ENCODE measurements around the gene RALGAPA2.

The RALGAPA2 gene

GRCh38 chr20:20491110-20491783, 221.2 kb downstream of the RALGAPA2 start:
- DNase-seq (ENCODE audit: low spot score in 2 of 2) (no peak), ATAC-seq (peak; percentile 88)
- Mint-ChIP-seq H3K27ac (peak overlapping the region; percentile 52), H3K4me1 (peaks cover 57% of the 10 kb centered on the region), H3K36me3 (peaks cover 43% of the 10 kb centered on the region), H3K9me3 (no peaks in the 10 kb centered on the region), H3K4me3 (peak overlapping the region; percentile 36)

GRCh38 chr20:20490673-20491072, 221.8 kb downstream of the RALGAPA2 start:
- peaks cover 39% of the 10 kb centered on the region for H3K36me3 Mint-ChIP-seq
- ATAC-seq (no peak), DNase-seq (ENCODE audit: low spot score in 2 of 2) (no peak)
- peaks cover 52% of the 10 kb centered on the region for H3K4me1 Mint-ChIP-seq
- H3K4me3 Mint-ChIP-seq: peak overlapping the region; percentile 36
- no peaks in the 10 kb centered on the region for H3K9me3 Mint-ChIP-seq
- peak overlapping the region; percentile 52 for H3K27ac Mint-ChIP-seq

- peaks cover 34% of the 10 kb centered on the region for H3K36me3 Mint-ChIP-seq
- H3K4me1 Mint-ChIP-seq: peaks cover 50% of the 10 kb centered on the region
- no peak overlapping the region for H3K27ac Mint-ChIP-seq
- DNase-seq (ENCODE audit: low spot score in 2 of 2) (no peak), ATAC-seq (no peak)
- H3K9me3 Mint-ChIP-seq: no peaks in the 10 kb centered on the region
- H3K4me3 Mint-ChIP-seq: no peak overlapping the region
Measured at GRCh38 chr20:20489648-20490341, 222.6 kb downstream of the RALGAPA2 start.

GRCh38 chr20:20489054-20489453, 223.4 kb downstream of the RALGAPA2 start:
- H3K36me3 Mint-ChIP-seq: peaks cover 26% of the 10 kb centered on the region
- ATAC-seq: no peak
- H3K9me3 Mint-ChIP-seq: no peaks in the 10 kb centered on the region
- H3K4me1 Mint-ChIP-seq: peaks cover 50% of the 10 kb centered on the region
- peak overlapping the region; percentile 30 for H3K4me3 Mint-ChIP-seq
- no peak overlapping the region for H3K27ac Mint-ChIP-seq
- no peak for DNase-seq (ENCODE audit: low spot score in 2 of 2)

- H3K27ac Mint-ChIP-seq: peak overlapping the region; percentile 75
- DNase-seq (ENCODE audit: low spot score in 2 of 2): no peak
- no peaks in the 10 kb centered on the region for H3K9me3 Mint-ChIP-seq
- H3K36me3 Mint-ChIP-seq: peaks cover 24% of the 10 kb centered on the region
- no peak for ATAC-seq
- H3K4me1 Mint-ChIP-seq: peaks cover 50% of the 10 kb centered on the region
- H3K4me3 Mint-ChIP-seq: peak overlapping the region; percentile 30
Measured at GRCh38 chr20:20488388-20488787, 224.1 kb downstream of the RALGAPA2 start.

GRCh38 chr20:20487811-20488210, 224.6 kb downstream of the RALGAPA2 start:
- ATAC-seq (no peak), DNase-seq (ENCODE audit: low spot score in 2 of 2) (no peak)
- peaks cover 24% of the 10 kb centered on the region for H3K36me3 Mint-ChIP-seq

GRCh38 chr20:20483328-20483727, 229.1 kb downstream of the RALGAPA2 start:
- no peaks in the 10 kb centered on the region for H3K36me3 Mint-ChIP-seq

More at GRCh38 chr20:20487811-20488210, 224.6 kb downstream of the RALGAPA2 start:
- H3K27ac Mint-ChIP-seq: peak overlapping the region; percentile 75
- peaks cover 54% of the 10 kb centered on the region for H3K4me1 Mint-ChIP-seq
- H3K4me3 Mint-ChIP-seq: no peak overlapping the region
- H3K9me3 Mint-ChIP-seq: no peaks in the 10 kb centered on the region

GRCh38 chr20:20482453-20482852, 230.0 kb downstream of the RALGAPA2 start:
- H3K4me3 Mint-ChIP-seq: no peak overlapping the region
- H3K4me1 Mint-ChIP-seq: peaks cover 36% of the 10 kb centered on the region
- H3K27ac Mint-ChIP-seq: no peak overlapping the region
- no peaks in the 10 kb centered on the region for H3K36me3 Mint-ChIP-seq
- ATAC-seq (no peak), DNase-seq (ENCODE audit: low spot score in 2 of 2) (no peak)
- no peaks in the 10 kb centered on the region for H3K9me3 Mint-ChIP-seq

More at GRCh38 chr20:20483328-20483727, 229.1 kb downstream of the RALGAPA2 start:
- no peak for ATAC-seq
- no peaks in the 10 kb centered on the region for H3K9me3 Mint-ChIP-seq
- no peak overlapping the region for H3K4me3 Mint-ChIP-seq
- H3K27ac Mint-ChIP-seq: no peak overlapping the region
- peaks cover 40% of the 10 kb centered on the region for H3K4me1 Mint-ChIP-seq
- no peak for DNase-seq (ENCODE audit: low spot score in 2 of 2)

- no peaks in the 10 kb centered on the region for H3K36me3 Mint-ChIP-seq
- H3K4me3 Mint-ChIP-seq: no peak overlapping the region
- H3K9me3 Mint-ChIP-seq: no peaks in the 10 kb centered on the region
- DNase-seq (ENCODE audit: low spot score in 2 of 2) (no peak), ATAC-seq (peak; percentile 81)
- H3K4me1 Mint-ChIP-seq: peaks cover 27% of the 10 kb centered on the region
- H3K27ac Mint-ChIP-seq: peak overlapping the region; percentile 71
Measured at GRCh38 chr20:20480689-20481088, 231.8 kb downstream of the RALGAPA2 start.

- ATAC-seq: peak; percentile 63
- Mint-ChIP-seq H3K27ac (peak overlapping the region; percentile 71), H3K4me3 (no peak overlapping the region), H3K4me1 (peaks cover 27% of the 10 kb centered on the region), H3K9me3 (no peaks in the 10 kb centered on the region), H3K36me3 (no peaks in the 10 kb centered on the region)
- DNase-seq (ENCODE audit: low spot score in 2 of 2): no peak
Measured at GRCh38 chr20:20480126-20480525, 232.3 kb downstream of the RALGAPA2 start.

GRCh38 chr20:20477444-20478041, 234.9 kb downstream of the RALGAPA2 start:
- Mint-ChIP-seq H3K27ac (no peak overlapping the region), H3K36me3 (peaks cover 4% of the 10 kb centered on the region), H3K4me1 (peaks cover 20% of the 10 kb centered on the region), H3K4me3 (no peak overlapping the region), H3K9me3 (no peaks in the 10 kb centered on the region)
- ATAC-seq: no peak
- DNase-seq (ENCODE audit: low spot score in 2 of 2): no peak

GRCh38 chr20:20476504-20476903, 235.9 kb downstream of the RALGAPA2 start:
- Mint-ChIP-seq H3K4me1 (peaks cover 14% of the 10 kb centered on the region), H3K9me3 (no peaks in the 10 kb centered on the region), H3K36me3 (peaks cover 9% of the 10 kb centered on the region), H3K4me3 (no peak overlapping the region), H3K27ac (no peak overlapping the region)
- DNase-seq (ENCODE audit: low spot score in 2 of 2): no peak
- no peak for ATAC-seq

GRCh38 chr20:20473657-20474056, 238.8 kb downstream of the RALGAPA2 start:
- DNase-seq (ENCODE audit: low spot score in 2 of 2) (no peak), ATAC-seq (no peak)
- no peak overlapping the region for H3K4me3 Mint-ChIP-seq
- H3K4me1 Mint-ChIP-seq: no peaks in the 10 kb centered on the region
- H3K27ac Mint-ChIP-seq: no peak overlapping the region
- H3K9me3 Mint-ChIP-seq: no peaks in the 10 kb centered on the region
- H3K36me3 Mint-ChIP-seq: peaks cover 13% of the 10 kb centered on the region

- Mint-ChIP-seq H3K4me3 (no peak overlapping the region), H3K36me3 (peaks cover 13% of the 10 kb centered on the region), H3K9me3 (no peaks in the 10 kb centered on the region), H3K27ac (no peak overlapping the region), H3K4me1 (no peaks in the 10 kb centered on the region)
- ATAC-seq: no peak
- DNase-seq (ENCODE audit: low spot score in 2 of 2): no peak
Measured at GRCh38 chr20:20472684-20473274, 239.7 kb downstream of the RALGAPA2 start.

GRCh38 chr20:20466341-20466879, 246.0 kb downstream of the RALGAPA2 start:
- Mint-ChIP-seq H3K9me3 (no peaks in the 10 kb centered on the region), H3K4me1 (peaks cover 9% of the 10 kb centered on the region), H3K27ac (peak overlapping the region; percentile 69), H3K36me3 (peaks cover 11% of the 10 kb centered on the region), H3K4me3 (no peak overlapping the region)
- DNase-seq (ENCODE audit: low spot score in 2 of 2) (peak in 1 of 2 donors; percentile 60), ATAC-seq (peak; percentile 95)

Data from stimulated activated effector memory CD8-positive, alpha-beta T cell treated with anti-CD3 and anti-CD28 coated beads, Interleukin-12 subunit alpha, Interleukin-12 subunit beta, amount 100 ng/mL, for 72 hours (primary cell).